NCI-H524 (cell line): ENCODE results near the gene EHMT1.

Experiments
- DNase-seq, 2 experiments: peaks; one replicate each; lab custom pipeline; 2025; lab: John Stamatoyannopoulos, UW

The EHMT1 gene

GRCh38 chr9:137829260-137829996 is 210.6 kb downstream of the EHMT1 start:
- DNase-seq, result no peak

- no peak for DNase-seq
Measured at GRCh38 chr9:137832191-137832700, 213.4 kb downstream of the EHMT1 start.

- DNase-seq, result no peak
Measured at GRCh38 chr9:137832830-137833590, 214.2 kb downstream of the EHMT1 start.

- no peak for DNase-seq
Measured at GRCh38 chr9:137833721-137834613, 215.2 kb downstream of the EHMT1 start.

- no peak for DNase-seq
Measured at GRCh38 chr9:137834846-137835546, 216.2 kb downstream of the EHMT1 start.

- DNase-seq, result no peak
Measured at GRCh38 chr9:137836151-137836830, 217.5 kb downstream of the EHMT1 start.

GRCh38 chr9:137836831-137837241 is 218.0 kb downstream of the EHMT1 start:
- DNase-seq, result peak; percentile 80 to 93

GRCh38 chr9:137837345-137838278 is 218.8 kb downstream of the EHMT1 start:
- no peak for DNase-seq

GRCh38 chr9:137838576-137838975 is 219.8 kb downstream of the EHMT1 start:
- DNase-seq, result no peak

- DNase-seq, result no peak
Measured at GRCh38 chr9:137843355-137843754, 224.6 kb downstream of the EHMT1 start.

- DNase-seq, result no peak
Measured at GRCh38 chr9:137851516-137852267, 232.9 kb downstream of the EHMT1 start.

GRCh38 chr9:137853392-137853995 is 234.7 kb downstream of the EHMT1 start:
- DNase-seq, result no peak

GRCh38 chr9:137860361-137860760 is 241.6 kb downstream of the EHMT1 start:
- no peak for DNase-seq

GRCh38 chr9:137865581-137866145 is 246.9 kb downstream of the EHMT1 start:
- DNase-seq, result no peak

GRCh38 chr9:137866226-137867141 is 247.7 kb downstream of the EHMT1 start:
- DNase-seq, result no peak

- DNase-seq, result no peak
Measured at GRCh38 chr9:137870432-137870831, 251.6 kb downstream of the EHMT1 start.

GRCh38 chr9:137872296-137872695 is 253.5 kb downstream of the EHMT1 start:
- DNase-seq, result no peak
